D721Med (cell line): Measurements from ENCODE around the gene HIVEP3.

Experiments used
- DNase-seq: peaks from one replicate; pipeline ENCODE4 v3.0.0; 2011; ENCODE audit warnings: low spot score; ENCODE audit not compliant: insufficient read length
- FAIRE-seq: peaks from 2 replicates; lab custom pipeline; 2011; peaks lifted over from hg19 to GRCh38; lab: Jason Lieb, UNC
- CTCF ChIP-seq: IDR thresholded peaks from 2 replicates; pipeline ENCODE4 v1.5.1; 2012; ENCODE audit warnings: mild to moderate bottlenecking, control low read depth; ENCODE audit not compliant: insufficient read depth; ENCODE audit errors: missing control alignments

HIVEP3 gene

GRCh38 chr1:41617336-41617735 is 301.4 kb downstream of the HIVEP3 start:
- no peak for FAIRE-seq
- DNase-seq: no peak
- no peak for TF ChIP-seq CTCF

- DNase-seq (no peak), FAIRE-seq (no peak)
- no peak for TF ChIP-seq CTCF
Observed at GRCh38 chr1:41616563-41616962, 302.2 kb downstream of the HIVEP3 start.

- no peak for TF ChIP-seq CTCF
- DNase-seq (no peak), FAIRE-seq (no peak)
Observed at GRCh38 chr1:41615981-41616380, 302.7 kb downstream of the HIVEP3 start.

GRCh38 chr1:41615316-41615715 is 303.4 kb downstream of the HIVEP3 start:
- TF ChIP-seq CTCF: no peak
- DNase-seq (no peak), FAIRE-seq (no peak)

- no peak for DNase-seq
- TF ChIP-seq CTCF: no peak
- FAIRE-seq: no peak
Observed at GRCh38 chr1:41614818-41615217, 303.9 kb downstream of the HIVEP3 start.

GRCh38 chr1:41613689-41614574 is 304.8 kb downstream of the HIVEP3 start:
- no peak for TF ChIP-seq CTCF
- DNase-seq (no peak), FAIRE-seq (no peak)

- FAIRE-seq (no peak), DNase-seq (no peak)
- no peak for TF ChIP-seq CTCF
Observed at GRCh38 chr1:41612953-41613352, 305.8 kb downstream of the HIVEP3 start.
